Stimulated activated naive CD8-positive, alpha-beta T cell treated with anti-CD3 and anti-CD28 coated beads, Interleukin-15, Interleukin-2, amounts not matched to agents 100 ng/mL and 50 ng/mL, for 24 hours (primary cell): Measurements from ENCODE around the gene OGT.

Experiments
- H3K27ac Mint-ChIP-seq: one replicate; pipeline ENCODE4 v1.8.0; 2021; ENCODE audit warnings: mild to moderate bottlenecking, mixed read lengths
- H3K27me3 Mint-ChIP-seq: one replicate; pipeline ENCODE4 v1.8.0; 2021; ENCODE audit warnings: mixed read lengths
- H3K36me3 Mint-ChIP-seq: one replicate; pipeline ENCODE4 v1.8.0; 2021; ENCODE audit warnings: low read depth, mixed read lengths
- H3K4me1 Mint-ChIP-seq: one replicate; pipeline ENCODE4 v1.8.0; 2021; ENCODE audit warnings: low read depth, mixed read lengths
- H3K4me3 Mint-ChIP-seq: one replicate; pipeline ENCODE4 v1.8.0; 2021; ENCODE audit warnings: mild to moderate bottlenecking, mixed read lengths
- H3K9me3 Mint-ChIP-seq: one replicate; pipeline ENCODE4 v1.8.0; 2021; ENCODE audit warnings: mixed read lengths

The OGT gene

DNA sequence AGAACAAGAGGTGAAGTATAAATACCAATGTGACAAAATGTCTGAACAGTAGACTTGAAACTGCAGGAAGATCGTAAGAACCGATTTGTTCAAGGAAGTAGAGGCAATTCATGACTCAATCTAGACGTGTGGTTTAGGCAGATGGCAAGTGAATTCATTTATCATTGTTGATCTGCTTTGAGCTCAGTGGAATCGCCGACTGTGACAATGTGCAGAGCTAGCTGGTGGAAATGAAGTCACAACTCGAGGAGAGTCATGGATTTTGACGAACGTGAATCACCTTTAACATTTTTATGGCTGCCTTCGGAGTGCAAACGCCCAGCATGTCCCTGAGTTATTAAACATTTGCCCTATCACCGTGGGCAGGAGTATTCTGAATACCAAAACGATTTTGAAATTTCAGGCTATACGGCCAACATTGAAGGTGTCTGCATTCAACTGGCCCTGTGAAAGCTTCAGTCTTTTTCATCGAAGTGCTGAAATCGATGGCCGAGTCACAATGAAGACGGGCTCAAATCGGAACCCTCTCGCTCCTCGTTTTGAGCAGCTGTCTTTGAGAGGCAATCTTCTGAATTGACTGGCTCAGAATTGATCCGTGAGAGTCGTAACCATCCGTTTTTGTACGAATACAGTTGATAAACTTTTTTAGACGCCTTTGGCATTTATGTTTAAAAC is 689 bp upstream of the OGT start:
- Mint-ChIP-seq H3K4me3 (peak overlapping the region; percentile 97), H3K9me3 (no peaks in the 10 kb centered on the region), H3K4me1 (peaks cover 22% of the 10 kb centered on the region), H3K27ac (peak overlapping the region; percentile 100), H3K27me3 (no peaks in the 10 kb centered on the region), H3K36me3 (peaks cover 31% of the 10 kb centered on the region)

DNA sequence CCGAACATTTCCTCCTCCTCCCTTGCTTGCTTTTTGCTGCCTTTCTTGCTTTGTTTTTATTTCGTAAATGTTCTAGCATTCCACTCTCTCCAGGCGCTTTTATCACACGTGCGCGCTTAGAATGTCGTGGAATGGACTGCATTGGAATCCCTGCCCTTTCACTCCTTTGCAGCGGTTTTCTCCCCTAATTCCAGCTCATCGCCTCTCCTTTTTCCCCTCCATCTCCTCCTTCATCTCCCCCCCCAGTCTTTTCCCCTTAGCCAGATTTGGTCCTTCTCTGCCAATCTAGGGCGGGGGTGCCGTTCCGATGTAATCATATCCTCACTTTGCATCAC is 579 bp downstream of the OGT start:
- Mint-ChIP-seq H3K36me3 (peaks cover 41% of the 10 kb centered on the region), H3K27ac (peak overlapping the region; percentile 100), H3K9me3 (no peaks in the 10 kb centered on the region), H3K4me3 (peak overlapping the region; percentile 97), H3K27me3 (no peaks in the 10 kb centered on the region), H3K4me1 (peaks cover 25% of the 10 kb centered on the region)

DNA sequence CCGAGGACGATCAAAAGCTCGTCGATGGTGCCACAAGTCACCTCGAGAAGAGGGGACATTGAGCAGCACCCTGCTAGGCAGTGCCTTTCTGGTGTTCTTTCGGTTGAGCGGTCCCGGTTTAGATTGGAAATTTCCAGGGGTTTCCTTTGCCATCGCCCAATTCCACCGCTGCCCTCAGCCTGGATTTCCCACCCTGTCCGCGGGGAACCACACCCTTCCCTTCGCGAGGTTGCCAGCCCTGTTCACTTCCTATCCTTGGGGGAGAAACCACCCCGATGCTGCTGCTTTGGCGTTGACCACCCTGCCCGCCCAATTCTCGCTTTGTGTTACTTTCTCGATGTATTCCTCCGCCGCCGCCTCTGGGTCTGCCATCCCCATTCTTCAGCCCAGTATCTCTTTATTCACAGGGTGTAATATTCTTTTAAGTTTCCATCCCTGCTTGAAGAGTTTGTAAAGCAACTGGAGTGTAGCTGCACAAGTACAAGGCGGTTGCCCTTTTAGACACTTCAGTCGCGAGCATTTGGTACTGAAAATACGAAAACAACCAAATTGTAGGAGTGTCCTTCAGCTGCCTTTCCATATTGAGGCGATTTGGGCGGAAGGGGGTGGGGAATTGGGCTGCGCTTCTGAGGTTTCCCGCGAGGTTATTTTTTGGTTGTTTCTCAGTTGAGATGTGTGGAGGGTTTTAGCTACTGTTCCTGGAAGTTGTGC is 1.1 kb downstream of the OGT start:
- peak overlapping the region; percentile 97 for H3K4me3 Mint-ChIP-seq
- H3K27me3 Mint-ChIP-seq, result no peaks in the 10 kb centered on the region
- no peaks in the 10 kb centered on the region for H3K9me3 Mint-ChIP-seq
- peaks cover 25% of the 10 kb centered on the region for H3K4me1 Mint-ChIP-seq
- peaks cover 46% of the 10 kb centered on the region for H3K36me3 Mint-ChIP-seq
- H3K27ac Mint-ChIP-seq, result peak overlapping the region; percentile 100

DNA sequence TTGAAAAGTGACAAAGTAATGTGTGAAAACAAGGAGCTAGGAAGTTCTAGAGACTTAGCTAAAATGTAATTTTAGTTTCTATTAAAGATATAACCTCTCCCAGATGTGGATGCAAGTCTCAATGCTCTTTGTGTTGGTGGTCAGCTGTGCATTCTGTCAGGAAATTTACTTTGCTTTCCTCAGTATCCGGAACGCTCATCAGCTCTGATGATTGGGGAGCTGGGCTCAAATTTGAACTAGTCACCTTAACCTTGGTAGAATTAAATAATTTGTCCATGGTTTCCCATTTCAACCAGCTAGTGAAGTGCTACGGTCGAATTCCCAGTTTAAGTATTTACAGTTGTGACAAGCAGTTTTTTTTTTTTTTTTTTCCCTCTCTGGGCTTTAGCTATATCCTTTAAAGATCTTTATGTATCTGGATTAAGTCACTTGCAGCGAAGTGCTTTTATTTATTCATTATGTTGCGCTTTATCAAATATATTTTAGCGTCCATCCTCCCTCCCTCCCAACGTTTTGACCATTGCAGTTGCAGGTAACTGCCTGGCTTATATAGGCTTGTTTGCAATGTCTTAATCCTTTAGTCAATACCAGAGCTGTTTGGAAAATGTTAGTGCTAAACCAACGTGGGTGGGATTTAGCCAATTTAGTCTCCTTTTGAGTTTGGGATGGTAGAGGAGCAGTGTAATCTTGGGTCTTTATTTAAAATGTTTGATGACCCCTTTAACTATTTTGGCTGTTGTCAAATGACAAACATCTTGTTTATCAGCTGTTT is 2.1 kb downstream of the OGT start:
- Mint-ChIP-seq H3K4me1 (peaks cover 29% of the 10 kb centered on the region), H3K9me3 (no peaks in the 10 kb centered on the region), H3K4me3 (peak overlapping the region; percentile 97), H3K27me3 (no peaks in the 10 kb centered on the region), H3K36me3 (peaks cover 54% of the 10 kb centered on the region), H3K27ac (peak overlapping the region; percentile 100)

DNA sequence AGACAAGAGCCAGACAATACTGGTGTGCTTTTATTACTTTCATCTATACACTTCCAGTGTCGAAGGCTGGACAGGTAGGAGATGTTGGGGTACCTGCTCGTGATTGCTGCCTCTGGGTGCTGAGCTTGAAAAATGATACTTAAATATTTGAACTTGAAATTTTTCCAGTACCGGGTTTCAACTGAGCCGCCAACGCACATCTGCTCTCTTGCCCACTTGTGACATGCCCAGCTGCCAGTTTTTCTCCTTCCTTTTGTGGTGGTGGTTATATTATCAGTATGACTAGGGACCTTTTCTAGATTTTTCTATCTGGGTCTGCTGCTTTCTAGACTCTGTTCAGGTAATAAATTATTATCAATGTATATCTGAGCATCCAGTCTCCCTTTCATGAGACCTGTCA is 3.4 kb downstream of the OGT start:
- Mint-ChIP-seq H3K27ac (peak overlapping the region; percentile 96), H3K4me1 (peaks cover 32% of the 10 kb centered on the region), H3K36me3 (peaks cover 64% of the 10 kb centered on the region), H3K9me3 (no peaks in the 10 kb centered on the region), H3K4me3 (peak overlapping the region; percentile 97), H3K27me3 (no peaks in the 10 kb centered on the region)

DNA sequence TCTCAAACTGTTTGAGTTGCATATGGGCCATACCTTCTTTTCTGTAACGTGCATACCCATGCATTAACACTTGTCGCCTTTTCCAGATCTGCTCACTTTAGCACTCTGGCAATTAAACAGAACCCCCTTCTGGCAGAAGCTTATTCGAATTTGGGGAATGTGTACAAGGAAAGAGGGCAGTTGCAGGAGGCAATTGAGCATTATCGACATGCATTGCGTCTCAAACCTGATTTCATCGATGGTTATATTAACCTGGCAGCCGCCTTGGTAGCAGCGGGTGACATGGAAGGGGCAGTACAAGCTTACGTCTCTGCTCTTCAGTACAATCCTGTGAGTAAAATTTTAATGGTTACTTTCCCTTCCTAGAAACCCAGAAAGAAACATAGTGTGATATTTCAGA is 4.8 kb downstream of the OGT start:
- peak overlapping the region; percentile 71 for H3K27ac Mint-ChIP-seq
- peaks cover 78% of the 10 kb centered on the region for H3K36me3 Mint-ChIP-seq

DNA sequence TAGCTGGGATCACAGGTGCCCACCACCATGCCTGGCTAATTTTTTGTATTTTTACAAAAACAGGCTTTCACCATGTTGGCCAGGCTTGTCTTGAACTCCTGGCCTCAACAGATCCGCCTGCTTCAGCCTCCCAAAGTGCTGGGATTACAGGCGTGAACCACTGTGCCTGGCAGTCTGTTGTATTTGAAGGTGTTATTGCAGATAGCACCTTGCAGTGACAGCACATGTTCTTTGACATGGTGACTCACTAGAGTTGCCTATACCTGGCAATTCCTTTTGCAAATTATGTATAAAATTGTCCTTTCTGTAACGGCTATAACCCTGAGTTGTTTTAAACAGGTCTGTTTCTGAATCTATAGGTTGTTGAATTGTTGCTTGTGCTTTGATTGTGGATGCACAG is 7.9 kb downstream of the OGT start:
- H3K27ac Mint-ChIP-seq, result peak overlapping the region; percentile 100
- no peaks in the 10 kb centered on the region for H3K27me3 Mint-ChIP-seq
- H3K36me3 Mint-ChIP-seq, result peaks cover 85% of the 10 kb centered on the region
- H3K4me1 Mint-ChIP-seq, result peaks cover 63% of the 10 kb centered on the region
- no peaks in the 10 kb centered on the region for H3K9me3 Mint-ChIP-seq
- H3K4me3 Mint-ChIP-seq, result peak overlapping the region; percentile 97

More for the DNA sequence above, 4.8 kb downstream of the OGT start:
- no peaks in the 10 kb centered on the region for H3K9me3 Mint-ChIP-seq
- peak overlapping the region; percentile 97 for H3K4me3 Mint-ChIP-seq
- peaks cover 38% of the 10 kb centered on the region for H3K4me1 Mint-ChIP-seq
- H3K27me3 Mint-ChIP-seq, result no peaks in the 10 kb centered on the region

DNA sequence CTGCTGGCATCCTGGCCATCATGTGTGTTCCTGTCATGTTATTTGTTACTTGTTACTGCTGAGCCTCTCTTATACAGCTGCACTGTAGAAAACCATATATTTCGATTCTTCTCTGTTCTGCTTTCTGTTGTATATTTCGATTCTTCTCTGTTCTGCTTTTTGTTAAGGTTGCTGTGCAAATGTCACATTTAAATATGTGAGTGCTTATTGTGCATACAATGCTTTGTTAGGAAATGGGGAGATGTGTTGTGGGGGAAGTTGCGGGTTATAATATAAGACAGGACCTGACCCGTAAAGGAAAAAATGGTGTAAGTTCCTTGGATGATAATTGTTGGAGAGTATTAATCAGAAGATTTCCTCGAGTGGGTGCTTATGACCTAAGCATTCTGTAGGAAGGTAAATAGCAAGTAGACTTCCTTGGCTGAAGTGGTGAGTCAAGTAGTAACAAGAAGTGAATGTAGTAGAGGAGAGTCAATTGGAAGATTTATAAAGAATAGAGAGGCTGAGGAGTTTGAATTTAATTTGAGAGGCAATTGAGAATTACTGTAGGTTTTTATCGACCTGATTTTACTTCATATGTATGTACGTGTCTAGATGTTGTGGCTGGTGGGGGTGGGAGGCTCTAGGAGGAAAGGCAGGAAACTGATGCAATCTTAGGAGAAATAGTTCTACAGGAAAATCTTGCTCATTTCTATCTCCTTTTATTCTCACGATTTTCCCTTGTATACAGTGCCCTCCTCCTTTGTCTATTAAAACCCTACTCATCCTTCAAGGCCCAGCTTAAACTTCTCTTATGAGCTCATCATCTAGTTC is 8.5 kb downstream of the OGT start:
- peaks cover 67% of the 10 kb centered on the region for H3K4me1 Mint-ChIP-seq
- peak overlapping the region; percentile 97 for H3K4me3 Mint-ChIP-seq
- H3K9me3 Mint-ChIP-seq, result no peaks in the 10 kb centered on the region
- no peaks in the 10 kb centered on the region for H3K27me3 Mint-ChIP-seq
- H3K36me3 Mint-ChIP-seq, result peaks cover 85% of the 10 kb centered on the region
- H3K27ac Mint-ChIP-seq, result peak overlapping the region; percentile 100

DNA sequence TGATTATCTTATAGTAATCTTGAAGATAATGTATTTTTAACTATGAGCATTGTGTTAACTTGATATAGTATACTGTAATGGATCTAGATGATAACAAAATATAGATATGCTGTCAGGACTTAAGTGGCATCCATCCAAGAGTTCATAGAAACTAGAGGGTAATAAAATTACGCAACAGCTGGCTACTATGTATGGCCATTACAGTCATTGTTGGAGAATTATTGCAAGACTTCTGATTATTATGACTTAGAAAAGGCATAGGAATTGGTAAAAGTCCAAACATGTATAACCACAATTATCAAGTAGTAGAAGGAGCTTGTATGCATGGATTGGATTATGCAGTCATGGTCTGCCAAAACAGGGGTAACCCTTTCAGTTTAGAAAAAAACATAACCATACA is 9.5 kb downstream of the OGT start:
- Mint-ChIP-seq H3K36me3 (peaks cover 90% of the 10 kb centered on the region), H3K4me1 (peaks cover 71% of the 10 kb centered on the region), H3K27ac (peak overlapping the region; percentile 100), H3K27me3 (no peaks in the 10 kb centered on the region), H3K4me3 (peak overlapping the region; percentile 97), H3K9me3 (no peaks in the 10 kb centered on the region)

DNA sequence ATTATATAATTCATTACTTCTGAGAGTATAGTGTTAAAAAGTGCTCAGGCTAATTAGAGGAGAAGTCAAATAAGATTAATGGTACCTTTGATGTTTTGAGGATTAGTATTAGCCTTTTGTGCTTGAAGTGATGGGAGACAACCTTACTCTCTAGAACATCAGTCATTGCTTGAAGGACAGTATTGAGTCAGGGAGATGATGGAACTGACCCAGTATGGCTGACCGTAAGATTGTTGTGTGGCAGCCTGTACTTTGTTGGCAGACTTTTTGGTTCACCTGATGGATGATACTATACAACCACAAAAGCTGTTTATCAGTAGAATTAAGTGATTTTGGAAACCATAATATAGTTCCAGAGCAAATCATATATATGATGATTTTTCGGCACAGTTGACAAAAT is 9.9 kb downstream of the OGT start:
- Mint-ChIP-seq H3K36me3 (peaks cover 90% of the 10 kb centered on the region), H3K9me3 (no peaks in the 10 kb centered on the region), H3K4me1 (peaks cover 69% of the 10 kb centered on the region), H3K4me3 (peak overlapping the region; percentile 97), H3K27ac (peak overlapping the region; percentile 100), H3K27me3 (no peaks in the 10 kb centered on the region)

DNA sequence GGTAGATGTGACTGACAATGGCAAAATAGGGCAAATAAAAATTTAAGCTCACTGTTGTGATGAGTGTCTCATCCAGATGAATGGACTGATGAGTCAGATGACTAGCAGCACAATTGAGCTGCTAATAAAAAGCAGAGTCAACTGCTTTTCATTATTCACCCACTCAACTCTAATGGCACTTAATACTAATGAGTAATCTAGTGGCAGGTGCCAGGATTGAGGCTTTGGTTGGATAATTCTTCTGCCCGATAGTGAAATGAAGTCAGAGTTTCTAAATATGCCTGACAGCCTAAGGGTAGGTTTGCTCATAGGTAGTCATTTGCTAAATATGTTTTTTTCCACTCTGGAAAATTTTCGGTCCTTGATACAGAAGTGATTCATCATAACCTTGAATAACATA is 10.4 kb downstream of the OGT start:
- H3K9me3 Mint-ChIP-seq, result no peaks in the 10 kb centered on the region
- H3K4me1 Mint-ChIP-seq, result peaks cover 74% of the 10 kb centered on the region
- peak overlapping the region; percentile 97 for H3K4me3 Mint-ChIP-seq

DNA sequence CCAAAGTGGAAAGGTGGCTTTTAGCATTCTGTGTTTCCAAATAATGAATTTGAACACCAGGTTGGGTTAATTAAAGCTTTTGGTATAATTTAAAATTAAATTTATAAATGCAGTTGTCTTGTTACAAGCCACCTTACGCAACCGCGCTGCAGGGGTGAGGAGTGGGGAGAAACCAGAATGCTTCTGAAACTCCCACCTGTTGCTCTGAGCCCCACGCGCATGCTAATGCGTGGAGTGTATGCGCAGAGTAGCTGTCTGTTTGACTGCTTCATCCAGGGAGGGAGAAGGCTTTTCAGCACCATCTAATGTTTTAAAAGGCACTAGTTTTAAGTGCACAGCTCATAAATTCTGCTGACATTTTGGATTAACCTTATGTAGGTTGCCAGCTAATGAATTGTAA is 12.5 kb downstream of the OGT start:
- H3K4me1 Mint-ChIP-seq, result peaks cover 76% of the 10 kb centered on the region
- peak overlapping the region; percentile 88 for H3K27ac Mint-ChIP-seq
- no peak overlapping the region for H3K4me3 Mint-ChIP-seq
- H3K9me3 Mint-ChIP-seq, result no peaks in the 10 kb centered on the region
- peaks cover 80% of the 10 kb centered on the region for H3K36me3 Mint-ChIP-seq
- no peaks in the 10 kb centered on the region for H3K27me3 Mint-ChIP-seq

More for the DNA sequence above, 10.4 kb downstream of the OGT start:
- H3K36me3 Mint-ChIP-seq, result peaks cover 90% of the 10 kb centered on the region
- H3K27ac Mint-ChIP-seq, result peak overlapping the region; percentile 100
- H3K27me3 Mint-ChIP-seq, result no peaks in the 10 kb centered on the region

DNA sequence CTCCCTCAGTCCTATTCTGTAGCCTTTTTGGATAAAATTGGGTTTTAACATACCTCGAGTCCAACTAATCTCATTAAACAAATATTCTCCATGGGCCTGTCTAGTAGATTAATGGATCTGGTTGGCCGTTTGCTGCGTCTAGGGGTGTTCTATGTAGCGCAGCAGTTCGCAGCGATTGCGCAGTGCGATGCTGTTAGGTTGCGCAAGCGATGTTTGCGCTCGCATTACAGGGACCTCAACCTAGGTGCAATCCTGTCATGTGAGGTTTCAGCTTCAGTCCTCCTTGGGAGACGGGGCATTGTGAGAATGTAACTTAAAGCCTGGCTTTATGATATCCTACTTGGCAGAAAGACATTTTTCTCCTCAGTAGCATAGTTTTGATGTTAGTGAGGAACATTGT is 14.0 kb downstream of the OGT start:
- no peaks in the 10 kb centered on the region for H3K27me3 Mint-ChIP-seq
- H3K36me3 Mint-ChIP-seq, result peaks cover 76% of the 10 kb centered on the region
- H3K4me3 Mint-ChIP-seq, result no peak overlapping the region
- H3K27ac Mint-ChIP-seq, result peak overlapping the region; percentile 71
- H3K4me1 Mint-ChIP-seq, result peaks cover 74% of the 10 kb centered on the region
- H3K9me3 Mint-ChIP-seq, result no peaks in the 10 kb centered on the region

DNA sequence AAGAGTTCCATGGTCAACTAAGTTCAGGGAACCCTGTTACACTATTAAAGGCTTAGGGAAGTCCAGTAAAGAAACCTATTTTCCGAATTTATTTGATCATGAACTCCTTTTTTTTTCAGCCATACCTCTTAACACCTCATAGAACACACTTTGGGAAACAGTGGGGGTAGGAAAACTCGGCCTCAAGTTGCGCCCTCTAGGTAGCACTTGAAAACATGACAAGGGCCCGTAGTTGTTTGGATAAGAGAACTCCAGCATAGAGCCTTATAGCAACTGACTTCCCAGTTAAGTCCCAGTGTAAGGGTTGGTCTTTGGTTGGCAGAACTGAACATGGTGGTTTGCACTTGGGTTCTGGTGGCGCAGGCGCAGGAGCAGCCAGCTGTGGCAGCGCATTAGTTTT is 14.4 kb downstream of the OGT start:
- Mint-ChIP-seq H3K36me3 (peaks cover 75% of the 10 kb centered on the region), H3K4me3 (no peak overlapping the region), H3K4me1 (peaks cover 72% of the 10 kb centered on the region), H3K27ac (peak overlapping the region; percentile 71), H3K9me3 (no peaks in the 10 kb centered on the region), H3K27me3 (no peaks in the 10 kb centered on the region)
